ENCODE measurements around the gene DPH7. TPM values are rescaled to one million over a fixed set of nuclear protein-coding genes. Genes with fewer than 3 reads are reported as not detected.
"Not testable (repeated sequence)": the region's sequence is repeated elsewhere in the genome, so short reads cannot be mapped to it uniquely, and the experiment has no call there.

Gene DPH7
- 10 to 100 TPM; 17.6 to 43.6 (median 27.8) TPM for total RNA-seq

DNA sequence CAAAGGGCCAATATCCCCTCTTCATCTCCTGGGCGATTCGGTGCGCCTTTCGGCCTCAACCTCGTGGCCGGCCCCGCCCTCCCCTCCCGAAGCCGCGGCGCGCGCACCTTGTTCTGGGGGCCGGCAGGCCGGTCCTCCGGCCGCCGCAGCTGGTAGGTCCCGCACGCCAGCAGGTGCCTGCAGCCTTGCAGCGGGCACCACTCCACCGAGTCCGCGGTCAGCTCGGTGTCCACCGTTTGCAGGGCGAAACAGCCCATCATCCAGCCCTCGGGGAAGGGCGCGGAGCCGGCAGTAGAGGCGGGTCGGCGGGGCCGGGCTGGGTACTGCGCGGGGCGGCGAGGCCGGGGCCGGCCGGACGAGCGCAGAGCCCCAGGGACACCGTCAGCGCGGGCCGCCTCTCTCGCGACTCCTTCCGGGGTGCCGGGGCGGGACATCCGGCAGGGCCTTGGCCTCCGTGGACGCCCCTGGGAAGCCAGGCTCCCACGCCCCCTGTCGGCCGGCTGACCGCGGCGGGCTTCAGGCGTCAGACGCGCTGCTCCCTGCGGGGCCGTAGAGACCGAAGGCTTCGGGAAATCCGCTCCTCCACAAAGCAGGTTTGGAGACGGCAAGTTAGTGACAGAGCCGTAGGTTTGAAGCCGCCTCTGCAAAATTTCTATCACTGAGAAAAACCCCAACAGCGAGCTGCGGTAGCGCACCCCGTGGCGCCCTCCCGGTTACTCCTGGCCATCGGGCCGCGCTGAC lies at the start of gene DPH7:
TSS of gene DPH7 (minus strand) at position 408 of the 741 bp plus-strand sequence. CDS start at position 260, 148 bp downstream.
- H3K36me3 ChIP-seq: peaks cover 0 to 62% of the 10 kb centered on the region in 2 donors
- peak within 1 kb of the TSS; percentile 58 to 91 (median 84) for H3K27ac ChIP-seq
- H3K4me3 ChIP-seq: peak within 1 kb of the TSS; percentile 63 to 91
- no CpG with 5 or more reads among the region's 82 CpGs for WGBS, 2 donors (ENCODE audit: low coverage in 1 of 2)
- ATAC-seq: peak; percentile 98
- H3K27me3 ChIP-seq: no peaks in the 10 kb centered on the region
- H3K9me3 ChIP-seq: no peaks in the 10 kb centered on the region
- H3K4me1 ChIP-seq: peaks cover 0 to 48% (median 11%) of the 10 kb centered on the region in 3 donors
- TF ChIP-seq EP300 (IDR thresholded peaks at IDR 0.05): no peak
- TF ChIP-seq CTCF (IDR thresholded peaks at IDR 0.05): peak in 3 of 4 experiments; percentile 86 to 99 (median 92)
- TF ChIP-seq POLR2AphosphoS5 (IDR thresholded peaks at IDR 0.05): peak; percentile 64
- peak; percentile 74 to 82 for TF ChIP-seq POLR2A (IDR thresholded peaks at IDR 0.05)

DNA sequence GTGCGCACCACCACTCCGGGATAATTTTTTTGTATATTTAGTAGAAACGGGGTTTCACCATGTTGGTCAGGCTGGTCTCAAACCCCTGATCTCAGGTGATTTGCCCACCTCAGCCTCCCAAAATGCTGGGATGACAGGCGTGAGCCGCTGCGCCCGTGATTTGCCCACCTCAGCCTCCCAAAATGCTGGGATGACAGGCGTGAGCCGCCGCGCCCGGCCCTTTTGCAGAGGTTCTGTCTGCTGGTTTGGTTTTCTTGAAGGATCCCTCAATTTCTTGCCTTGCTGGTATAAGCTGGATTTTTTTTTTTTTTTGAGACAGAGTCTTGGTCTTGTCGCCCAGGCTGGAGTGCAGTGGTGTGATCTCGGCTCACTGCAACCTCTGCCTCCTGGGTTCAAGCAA lies 48.7 kb upstream of the DPH7 start:
- 95 to 99% methylated on average over 8 to 11 of the region's 14 CpGs for WGBS, 2 donors (ENCODE audit: low coverage in 1 of 2)
- H3K4me1 ChIP-seq: peaks cover 0 to 80% (median 17%) of the 10 kb centered on the region in 3 donors

DNA sequence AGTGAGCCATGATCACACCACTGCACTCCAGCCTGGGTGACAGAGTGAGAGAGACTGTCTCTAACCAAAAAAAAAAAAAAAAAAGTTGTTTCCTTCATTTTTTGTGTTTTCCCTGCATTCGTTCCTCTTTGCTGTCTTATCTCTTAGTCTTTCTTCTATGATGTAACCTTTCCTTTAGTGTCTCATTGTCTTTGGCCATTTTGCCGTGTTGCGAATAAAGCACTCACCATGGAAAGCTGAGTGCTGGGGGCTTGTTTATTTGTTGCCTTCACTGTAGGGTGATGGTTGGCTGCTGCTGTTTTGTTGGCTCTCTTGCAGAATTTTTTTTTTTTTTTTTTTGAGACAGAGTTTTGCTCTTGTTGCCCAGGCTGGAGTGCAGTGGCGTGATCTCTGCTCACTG lies 47.7 kb upstream of the DPH7 start:
- TF ChIP-seq CTCF (IDR thresholded peaks at IDR 0.05) (no peak), POLR2AphosphoS5 (IDR thresholded peaks at IDR 0.05) (no peak), EP300 (IDR thresholded peaks at IDR 0.05) (no peak), POLR2A (IDR thresholded peaks at IDR 0.05) (no peak)
- H3K4me1 ChIP-seq: peaks cover 0 to 80% (median 23%) of the 10 kb centered on the region in 3 donors
- H3K4me3 ChIP-seq: no peak overlapping the region
- ATAC-seq: no peak
- WGBS, 2 donors (ENCODE audit: low coverage in 1 of 2): 73 to 87% methylated on average over 4 of the region's 4 CpGs
- H3K27me3 ChIP-seq: no peaks in the 10 kb centered on the region
- H3K27ac ChIP-seq: no peak overlapping the region
- H3K9me3 ChIP-seq: no peaks in the 10 kb centered on the region
- no peaks in the 10 kb centered on the region for H3K36me3 ChIP-seq

More for the DNA sequence above, 48.7 kb upstream of the DPH7 start:
- H3K36me3 ChIP-seq, H3K27ac ChIP-seq, H3K4me3 ChIP-seq, H3K9me3 ChIP-seq, H3K27me3 ChIP-seq, ATAC-seq: not testable (repeated sequence)

GRCh38 chr9:137622211-137622610 lies 43.5 kb upstream of the DPH7 start:
- H3K36me3 ChIP-seq, H3K27ac ChIP-seq, H3K27me3 ChIP-seq, ATAC-seq, H3K4me3 ChIP-seq, H3K9me3 ChIP-seq: not testable (repeated sequence)
- H3K4me1 ChIP-seq: peaks cover 8 to 69% (median 34%) of the 10 kb centered on the region in 3 donors
- WGBS, 2 donors (ENCODE audit: low coverage in 1 of 2): 87 to 100% methylated on average over 2 to 6 of the region's 8 CpGs

GRCh38 chr9:137621131-137621757 lies 42.5 kb upstream of the DPH7 start:
- Histone ChIP-seq H3K36me3 (peaks cover 0 to 7% of the 10 kb centered on the region in 2 donors), H3K4me3 (no peak overlapping the region), H3K9me3 (no peaks in the 10 kb centered on the region), H3K4me1 (peaks cover 8 to 79% (median 35%) of the 10 kb centered on the region in 3 donors), H3K27ac (peak overlapping the region in 2 of 4 donors; percentile 46 to 90), H3K27me3 (no peaks in the 10 kb centered on the region)
- WGBS, 2 donors (ENCODE audit: low coverage in 1 of 2): 50% methylated on average over 6 of the region's 6 CpGs
- no peak for ATAC-seq
- TF ChIP-seq CTCF (IDR thresholded peaks at IDR 0.05) (peak in 1 of 4 experiments; percentile 14), POLR2AphosphoS5 (IDR thresholded peaks at IDR 0.05) (no peak), POLR2A (IDR thresholded peaks at IDR 0.05) (no peak), EP300 (IDR thresholded peaks at IDR 0.05) (no peak)

Measured in gastroesophageal sphincter (tissue), 4 donors.